SK-N-SH treated with all-trans-retinoic acid at 6 μM for 48 hours (cell line): ENCODE results near the gene TEX2.
"Not testable (repeated sequence)": the region's sequence is repeated elsewhere in the genome, so short reads cannot be mapped to it uniquely, and the experiment has no call there.

Experiments
- ATAC-seq: fragments of 200-7000 bp; cut with Tn5 transposase; 3 replicates; pipeline ENCODE4 v1.9.1; 2020; ENCODE audit warnings: mild to moderate bottlenecking, moderate library complexity
- ARNTL ChIP-seq: fragments of 450-650 bp; formaldehyde crosslinking; IDR thresholded peaks from 2 replicates; pipeline ENCODE4 v1.5.0; 2020; ENCODE audit warnings: low read depth, mild to moderate bottlenecking, moderate library complexity, borderline replicate concordance
- BACH2 ChIP-seq: fragments of 250-450 bp; sonication (Bioruptor Pico); IDR thresholded peaks from 2 replicates; pipeline ENCODE4 v1.9.0; 2021; ENCODE audit warnings: mild to moderate bottlenecking, borderline replicate concordance
- CSDC2 ChIP-seq: fragments of 250-450 bp; sonication (Bioruptor Pico); IDR thresholded peaks from 2 replicates; pipeline ENCODE4 v1.5.0; 2020; ENCODE audit warnings: mild to moderate bottlenecking, moderate library complexity
- ESRRG ChIP-seq: fragments of 250-450 bp; sonication (Bioruptor Pico); IDR thresholded peaks from 2 replicates; pipeline ENCODE4 v1.6.1; 2021; ENCODE audit warnings: mild to moderate bottlenecking
- GLIS3 ChIP-seq: fragments of 250-450 bp; sonication (Bioruptor Pico); IDR thresholded peaks from 2 replicates; pipeline ENCODE4 v1.5.0; 2020; ENCODE audit warnings: mild to moderate bottlenecking, moderate library complexity
- OSR1 ChIP-seq: fragments of 250-450 bp; sonication (Bioruptor Pico); IDR thresholded peaks from 2 replicates; pipeline ENCODE4 v1.8.0; 2022; ENCODE audit warnings: moderate library complexity, mild to moderate bottlenecking, inconsistent platforms
- PPARA ChIP-seq: fragments of 250-450 bp; sonication (Bioruptor Pico); IDR thresholded peaks from 2 replicates; pipeline ENCODE4 v1.5.0; 2020; ENCODE audit warnings: mild to moderate bottlenecking, borderline replicate concordance
- RARB ChIP-seq: fragments of 250-450 bp; sonication (Bioruptor Pico); IDR thresholded peaks from 2 replicates; pipeline ENCODE4 v1.8.0; 2021; ENCODE audit warnings: mild to moderate bottlenecking, moderate library complexity
- SNAI2 ChIP-seq: fragments of 250-450 bp; sonication (Bioruptor Pico); IDR thresholded peaks from 2 replicates; pipeline ENCODE4 v1.5.0; 2020; ENCODE audit warnings: mild to moderate bottlenecking, moderate library complexity
- TCF4 ChIP-seq: fragments of 250-450 bp; sonication (Bioruptor Pico); IDR thresholded peaks from 2 replicates; pipeline ENCODE4 v1.8.0; 2021; ENCODE audit warnings: mild to moderate bottlenecking, moderate library complexity, borderline replicate concordance
- TOX ChIP-seq: fragments of 250-450 bp; sonication (Bioruptor Pico); IDR thresholded peaks from 2 replicates; pipeline ENCODE4 v1.8.0; 2021; ENCODE audit warnings: mild to moderate bottlenecking, moderate library complexity, borderline replicate concordance
- ZC3H10 ChIP-seq: fragments of 250-450 bp; sonication (Bioruptor Pico); IDR thresholded peaks from 2 replicates; pipeline ENCODE4 v1.5.1; 2021; ENCODE audit warnings: mild to moderate bottlenecking, moderate library complexity
- ZFP3 ChIP-seq: fragments of 250-450 bp; sonication (Bioruptor Pico); IDR thresholded peaks from 2 replicates; pipeline ENCODE4 v1.5.0; 2020; ENCODE audit warnings: mild to moderate bottlenecking, moderate library complexity
- ZFP30 ChIP-seq: fragments of 450-650 bp; formaldehyde crosslinking; IDR thresholded peaks from 2 replicates; pipeline ENCODE4 v1.5.0; 2022; ENCODE audit warnings: mild to moderate bottlenecking, moderate library complexity
- ZNF70 ChIP-seq: fragments of 450-650 bp; formaldehyde crosslinking; IDR thresholded peaks from 2 replicates; pipeline ENCODE4 v1.5.0; 2020; ENCODE audit warnings: mild to moderate bottlenecking, moderate library complexity
- ZNF8 ChIP-seq: fragments of 450-650 bp; formaldehyde crosslinking; IDR thresholded peaks from 2 replicates; pipeline ENCODE4 v1.5.0; 2020; ENCODE audit warnings: mild to moderate bottlenecking, moderate library complexity
- TF ChIP-seq, protein P1 (sequence below): fragments of 250-450 bp; sonication (Bioruptor Pico); IDR thresholded peaks from 2 replicates; pipeline ENCODE4 v1.5.1; 2021; ENCODE audit warnings: mild to moderate bottlenecking, moderate library complexity
- TF ChIP-seq, protein P2 (sequence below): fragments of 250-450 bp; sonication (Bioruptor Pico); IDR thresholded peaks from 2 replicates; pipeline ENCODE4 v1.5.1; 2020; ENCODE audit warnings: low read depth, mild to moderate bottlenecking, moderate library complexity
- TF ChIP-seq, protein P3 (sequence below): fragments of 250-450 bp; sonication (Bioruptor Pico); IDR thresholded peaks from 2 replicates; pipeline ENCODE4 v1.8.0; 2020; ENCODE audit warnings: mild to moderate bottlenecking, moderate library complexity, borderline replicate concordance
- TF ChIP-seq, protein P4 (sequence below): fragments of 250-450 bp; sonication (Bioruptor Pico); IDR thresholded peaks from 2 replicates; pipeline ENCODE4 v1.5.0; 2020; ENCODE audit warnings: mild to moderate bottlenecking, moderate library complexity

Gene TEX2

DNA sequence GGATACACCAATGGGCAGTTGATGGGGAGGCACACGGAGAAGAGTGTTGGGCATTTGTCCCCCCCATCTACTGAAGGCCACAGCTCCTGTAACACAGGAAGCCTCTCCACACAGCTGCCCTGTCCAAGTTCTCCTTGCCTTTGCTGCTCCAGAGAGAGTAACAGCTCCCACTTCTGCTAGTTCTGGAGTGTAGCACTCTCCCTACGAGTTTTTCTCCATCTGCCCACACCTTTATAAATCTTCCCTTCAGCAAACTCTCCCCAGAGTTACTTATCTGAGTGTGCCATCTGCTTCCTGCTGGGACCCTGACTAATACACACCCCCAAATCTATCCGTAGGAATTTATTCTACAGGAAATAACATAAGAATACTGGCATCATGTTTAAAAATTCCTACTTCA, 90.5 kb downstream of the TEX2 start:
- ATAC-seq: 0 out of 3 replicates have a peak, but pooled peaks have one; percentile 18
- TF ChIP-seq, protein P1, sequence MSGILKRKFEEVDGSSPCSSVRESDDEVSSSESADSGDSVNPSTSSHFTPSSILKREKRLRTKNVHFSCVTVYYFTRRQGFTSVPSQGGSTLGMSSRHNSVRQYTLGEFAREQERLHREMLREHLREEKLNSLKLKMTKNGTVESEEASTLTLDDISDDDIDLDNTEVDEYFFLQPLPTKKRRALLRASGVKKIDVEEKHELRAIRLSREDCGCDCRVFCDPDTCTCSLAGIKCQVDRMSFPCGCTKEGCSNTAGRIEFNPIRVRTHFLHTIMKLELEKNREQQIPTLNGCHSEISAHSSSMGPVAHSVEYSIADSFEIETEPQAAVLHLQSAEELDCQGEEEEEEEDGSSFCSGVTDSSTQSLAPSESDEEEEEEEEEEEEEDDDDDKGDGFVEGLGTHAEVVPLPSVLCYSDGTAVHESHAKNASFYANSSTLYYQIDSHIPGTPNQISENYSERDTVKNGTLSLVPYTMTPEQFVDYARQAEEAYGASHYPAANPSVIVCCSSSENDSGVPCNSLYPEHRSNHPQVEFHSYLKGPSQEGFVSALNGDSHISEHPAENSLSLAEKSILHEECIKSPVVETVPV (CRISPR knock-in tag): no peak
- no peak for TF ChIP-seq ZNF70 (CRISPR knock-in tag)
- TF ChIP-seq TCF4 (CRISPR knock-in tag): no peak
- TF ChIP-seq RARB (CRISPR knock-in tag): no peak
- TF ChIP-seq, protein P2, sequence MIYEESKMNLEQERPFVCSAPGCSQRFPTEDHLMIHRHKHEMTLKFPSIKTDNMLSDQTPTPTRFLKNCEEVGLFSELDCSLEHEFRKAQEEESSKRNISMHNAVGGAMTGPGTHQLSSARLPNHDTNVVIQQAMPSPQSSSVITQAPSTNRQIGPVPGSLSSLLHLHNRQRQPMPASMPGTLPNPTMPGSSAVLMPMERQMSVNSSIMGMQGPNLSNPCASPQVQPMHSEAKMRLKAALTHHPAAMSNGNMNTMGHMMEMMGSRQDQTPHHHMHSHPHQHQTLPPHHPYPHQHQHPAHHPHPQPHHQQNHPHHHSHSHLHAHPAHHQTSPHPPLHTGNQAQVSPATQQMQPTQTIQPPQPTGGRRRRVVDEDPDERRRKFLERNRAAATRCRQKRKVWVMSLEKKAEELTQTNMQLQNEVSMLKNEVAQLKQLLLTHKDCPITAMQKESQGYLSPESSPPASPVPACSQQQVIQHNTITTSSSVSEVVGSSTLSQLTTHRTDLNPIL: no peak
- no peak for TF ChIP-seq GLIS3 (CRISPR knock-in tag)

DNA sequence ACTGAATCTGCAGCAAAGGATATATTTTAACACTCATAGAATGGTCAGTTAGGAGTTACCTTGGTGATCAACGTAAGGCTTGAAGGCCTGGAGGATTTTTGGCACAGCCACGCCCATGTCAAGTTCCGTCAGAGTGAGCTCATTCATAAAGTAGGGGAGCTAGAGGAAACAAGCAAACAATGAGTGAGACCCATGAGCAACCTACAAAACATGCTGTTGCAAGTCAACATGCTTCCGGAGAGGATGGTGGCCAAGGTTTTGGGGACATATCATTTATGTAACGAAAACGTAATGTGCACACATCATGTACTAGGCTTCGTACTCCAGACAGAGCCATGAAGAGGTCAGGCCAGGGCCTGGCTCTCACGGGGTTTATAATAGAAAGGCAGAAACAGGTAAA, 92.0 kb downstream of the TEX2 start:
- TF ChIP-seq ARNTL (no peak), ZFP3 (CRISPR knock-in tag) (no peak), PPARA (no peak), SNAI2 (no peak)
- TF ChIP-seq, protein P2: no peak
- no peak for ATAC-seq

DNA sequence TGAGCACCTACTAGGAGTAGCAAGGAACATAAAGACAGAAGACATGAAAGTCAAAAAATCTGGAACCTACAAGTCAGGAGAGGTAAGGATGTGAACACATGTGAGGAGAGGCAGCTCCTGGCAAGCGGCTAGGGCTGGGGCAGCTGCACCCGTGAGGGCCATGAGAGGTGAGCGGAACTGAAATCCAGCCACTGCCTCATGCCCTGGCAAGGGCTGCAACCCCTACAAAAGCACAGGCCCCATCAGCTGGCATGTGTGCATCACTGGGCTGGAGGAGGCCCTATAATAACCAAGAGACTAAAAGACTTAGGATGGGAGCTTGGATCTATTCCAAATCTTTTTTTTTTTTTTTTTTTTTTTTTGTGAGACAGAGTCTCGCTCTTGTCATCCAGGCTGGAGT, 92.8 kb downstream of the TEX2 start:
- TF ChIP-seq, protein P2: no peak
- TF ChIP-seq ZC3H10 (CRISPR knock-in tag) (no peak), BACH2 (CRISPR knock-in tag) (no peak), OSR1 (CRISPR knock-in tag) (no peak), CSDC2 (no peak), ARNTL (no peak), ZNF70 (CRISPR knock-in tag) (no peak), TCF4 (CRISPR knock-in tag) (no peak), PPARA (no peak), GLIS3 (CRISPR knock-in tag) (no peak), ZFP30 (no peak)
- TF ChIP-seq, protein P1 (CRISPR knock-in tag): no peak
- TF ChIP-seq, protein P3, sequence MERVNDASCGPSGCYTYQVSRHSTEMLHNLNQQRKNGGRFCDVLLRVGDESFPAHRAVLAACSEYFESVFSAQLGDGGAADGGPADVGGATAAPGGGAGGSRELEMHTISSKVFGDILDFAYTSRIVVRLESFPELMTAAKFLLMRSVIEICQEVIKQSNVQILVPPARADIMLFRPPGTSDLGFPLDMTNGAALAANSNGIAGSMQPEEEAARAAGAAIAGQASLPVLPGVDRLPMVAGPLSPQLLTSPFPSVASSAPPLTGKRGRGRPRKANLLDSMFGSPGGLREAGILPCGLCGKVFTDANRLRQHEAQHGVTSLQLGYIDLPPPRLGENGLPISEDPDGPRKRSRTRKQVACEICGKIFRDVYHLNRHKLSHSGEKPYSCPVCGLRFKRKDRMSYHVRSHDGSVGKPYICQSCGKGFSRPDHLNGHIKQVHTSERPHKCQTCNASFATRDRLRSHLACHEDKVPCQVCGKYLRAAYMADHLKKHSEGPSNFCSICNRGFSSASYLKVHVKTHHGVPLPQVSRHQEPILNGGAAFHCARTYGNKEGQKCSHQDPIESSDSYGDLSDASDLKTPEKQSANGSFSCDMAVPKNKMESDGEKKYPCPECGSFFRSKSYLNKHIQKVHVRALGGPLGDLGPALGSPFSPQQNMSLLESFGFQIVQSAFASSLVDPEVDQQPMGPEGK (CRISPR knock-in tag): no peak
- ATAC-seq: no peak

DNA sequence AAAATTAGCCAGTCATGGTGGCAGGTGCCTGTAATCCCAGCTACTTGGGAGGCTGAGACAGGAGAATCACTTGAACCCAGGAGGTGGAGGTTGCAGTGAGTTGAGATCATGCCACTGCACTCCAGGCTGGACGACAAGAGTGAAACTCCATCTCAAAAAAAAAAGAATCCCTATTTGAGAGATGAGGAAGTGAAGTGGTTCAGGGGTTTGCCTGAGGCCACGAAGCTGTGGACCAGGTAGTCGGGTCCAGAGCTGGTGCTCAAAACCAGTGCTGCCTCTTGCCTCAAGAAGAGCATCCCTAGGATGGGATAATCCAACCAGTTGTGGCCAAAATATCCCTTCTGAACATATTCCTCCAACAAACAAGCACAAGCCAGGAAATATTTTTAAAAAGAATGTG, 95.4 kb downstream of the TEX2 start:
- not testable (repeated sequence) for ATAC-seq

DNA sequence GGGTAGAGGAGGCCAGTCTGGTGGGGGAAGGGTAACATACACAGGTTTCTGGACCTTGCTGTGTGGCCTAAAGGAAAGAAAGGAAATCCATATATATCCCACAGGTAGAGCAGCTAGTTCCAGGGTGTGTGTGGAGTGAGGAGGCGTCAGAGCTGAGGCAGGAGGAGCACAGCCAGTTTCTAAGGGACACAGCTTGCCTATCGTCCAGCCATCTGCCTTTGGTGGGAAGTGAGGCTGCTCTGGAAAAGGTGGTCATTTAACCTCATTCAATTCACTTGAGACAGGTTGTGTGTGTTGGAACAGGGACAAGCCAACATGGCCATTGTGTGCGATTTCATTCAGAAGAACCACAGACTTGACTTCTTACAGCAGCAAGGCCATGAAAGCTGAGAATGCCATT, 96.2 kb downstream of the TEX2 start:
- no peak for ATAC-seq
- TF ChIP-seq ARNTL (no peak), ZNF8 (CRISPR knock-in tag) (no peak), OSR1 (CRISPR knock-in tag) (no peak), ZC3H10 (CRISPR knock-in tag) (no peak), ZFP3 (CRISPR knock-in tag) (no peak), GLIS3 (CRISPR knock-in tag) (no peak), CSDC2 (no peak), ZFP30 (no peak), ESRRG (CRISPR knock-in tag) (no peak), PPARA (no peak), BACH2 (CRISPR knock-in tag) (no peak), TCF4 (CRISPR knock-in tag) (no peak), TOX (CRISPR knock-in tag) (no peak)
- TF ChIP-seq, protein P1 (CRISPR knock-in tag): no peak
- TF ChIP-seq, protein P4, sequence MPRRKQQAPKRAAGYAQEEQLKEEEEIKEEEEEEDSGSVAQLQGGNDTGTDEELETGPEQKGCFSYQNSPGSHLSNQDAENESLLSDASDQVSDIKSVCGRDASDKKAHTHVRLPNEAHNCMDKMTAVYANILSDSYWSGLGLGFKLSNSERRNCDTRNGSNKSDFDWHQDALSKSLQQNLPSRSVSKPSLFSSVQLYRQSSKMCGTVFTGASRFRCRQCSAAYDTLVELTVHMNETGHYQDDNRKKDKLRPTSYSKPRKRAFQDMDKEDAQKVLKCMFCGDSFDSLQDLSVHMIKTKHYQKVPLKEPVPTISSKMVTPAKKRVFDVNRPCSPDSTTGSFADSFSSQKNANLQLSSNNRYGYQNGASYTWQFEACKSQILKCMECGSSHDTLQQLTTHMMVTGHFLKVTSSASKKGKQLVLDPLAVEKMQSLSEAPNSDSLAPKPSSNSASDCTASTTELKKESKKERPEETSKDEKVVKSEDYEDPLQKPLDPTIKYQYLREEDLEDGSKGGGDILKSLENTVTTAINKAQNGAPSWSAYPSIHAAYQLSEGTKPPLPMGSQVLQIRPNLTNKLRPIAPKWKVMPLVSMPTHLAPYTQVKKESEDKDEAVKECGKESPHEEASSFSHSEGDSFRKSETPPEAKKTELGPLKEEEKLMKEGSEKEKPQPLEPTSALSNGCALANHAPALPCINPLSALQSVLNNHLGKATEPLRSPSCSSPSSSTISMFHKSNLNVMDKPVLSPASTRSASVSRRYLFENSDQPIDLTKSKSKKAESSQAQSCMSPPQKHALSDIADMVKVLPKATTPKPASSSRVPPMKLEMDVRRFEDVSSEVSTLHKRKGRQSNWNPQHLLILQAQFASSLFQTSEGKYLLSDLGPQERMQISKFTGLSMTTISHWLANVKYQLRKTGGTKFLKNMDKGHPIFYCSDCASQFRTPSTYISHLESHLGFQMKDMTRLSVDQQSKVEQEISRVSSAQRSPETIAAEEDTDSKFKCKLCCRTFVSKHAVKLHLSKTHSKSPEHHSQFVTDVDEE (CRISPR knock-in tag): no peak
